ENCODE data around the gene LRBA.

- TF ChIP-seq CTCF (IDR thresholded peaks at IDR 0.05; ENCODE audit: extremely low read depth in 1 of 2, insufficient read depth in 1 of 2, low read depth in 1 of 2, low read length in 2 of 2) (no peak), POLR2AphosphoS5 (IDR thresholded peaks at IDR 0.05; ENCODE audit: insufficient read depth, low read depth, low read length) (no peak), POLR2A (IDR thresholded peaks at IDR 0.05; ENCODE audit: low read depth, low read length) (no peak)
These were observed 118.6 kb downstream of the LRBA start for GRCh38 chr4:150896497-150896896.
